B cell (primary cell): ENCODE results near the gene INTS7. TPM values are rescaled to one million over a fixed set of nuclear protein-coding genes. Genes with fewer than 3 reads are reported as not detected.

Experiments
- ATAC-seq: fragments of 200-7000 bp; cut with Tn5 transposase; one replicate; pipeline ENCODE4 v1.10.0; 2021; ENCODE audit warnings: low read depth, mild to moderate bottlenecking, moderate number of reproducible peaks, moderate library complexity
- CTCF ChIA-PET: fragments of 350-600 bp; sonication (Branson Sonifier 250); formaldehyde crosslinking; loops from one replicate; lab custom pipeline; 2021; ENCODE audit warnings: antibody characterized with exemption, inconsistent platforms; lab: Charles Lee
- POLR2A ChIA-PET: fragments of 350-600 bp; sonication (Branson Sonifier 250); formaldehyde crosslinking; loops from one replicate; lab custom pipeline; 2021; ENCODE audit warnings: antibody characterized with exemption; lab: Charles Lee
- DNase-seq: peaks from one replicate; pipeline ENCODE4 v3.0.0; 2013
- H2AFZ ChIP-seq: 2 replicates; pipeline ENCODE4 v1.6.1; 2012; ENCODE audit warnings: mild to moderate bottlenecking, low read depth, low read length; ENCODE audit not compliant: insufficient read depth, poor library complexity, severe bottlenecking
- H3K27ac ChIP-seq, 2 donors: 1 replicate in 1 of 2; 2 replicates in 1 of 2; pipeline ENCODE4 v1.5.1; 2012 to 2013; ENCODE audit warnings: low read length in 2 of 2, mild to moderate bottlenecking in 2 of 2, moderate library complexity in 1 of 2
- H3K27me3 ChIP-seq, 4 experiments: fragments of 200-600 bp in 1 of 4; sonication (generic) in 1 of 4; replicated peaks in 1 of 4; 1 replicate in 2 of 4; 2 replicates in 2 of 4; pipeline versions ENCODE4 v1.6.1 to v1.7.0; 2013 to 2016; ENCODE audit warnings: low read length in 3 of 4, mild to moderate bottlenecking in 2 of 4, mixed read lengths in 1 of 4, moderate library complexity in 1 of 4; ENCODE audit not compliant: insufficient read depth in 4 of 4, control insufficient read depth in 3 of 4; ENCODE audit errors: control extremely low read depth in 1 of 4
- H3K36me3 ChIP-seq, 2 experiments: replicated peaks in 1 of 2; 1 replicate in 1 of 2; 2 replicates in 1 of 2; pipeline versions ENCODE4 v1.6.1 to v1.7.1; 2013; ENCODE audit warnings: low read length in 1 of 2; ENCODE audit not compliant: insufficient read depth in 2 of 2, control insufficient read depth in 1 of 2; ENCODE audit errors: control extremely low read depth in 1 of 2, extremely low read depth in 1 of 2
- H3K4me1 ChIP-seq, 2 donors: fragments of 200-600 bp in 1 of 2; sonication (generic) in 1 of 2; 1 replicate in 1 of 2; 2 replicates in 1 of 2; pipeline versions ENCODE4 v1.5.1 to v1.6.1; 2013 to 2017; ENCODE audit warnings: low read length in 2 of 2; ENCODE audit not compliant: control insufficient read depth in 2 of 2, insufficient read depth in 2 of 2
- H3K4me2 ChIP-seq: replicated peaks from 2 replicates; pipeline ENCODE3; 2012; ENCODE audit warnings: mild to moderate bottlenecking, low read depth, low read length; ENCODE audit not compliant: poor library complexity, severe bottlenecking
- H3K4me3 ChIP-seq, 5 experiments: fragments of 200-600 bp in 1 of 5; sonication (generic) in 1 of 5; 1 replicate in 3 of 5; 2 replicates in 2 of 5; pipeline versions ENCODE4 v1.5.1 to v1.7.0; 2011 to 2016; ENCODE audit warnings: low read length in 4 of 5, mild to moderate bottlenecking in 4 of 5, low read depth in 2 of 5, control low read depth in 1 of 5, moderate library complexity in 1 of 5; ENCODE audit not compliant: insufficient read depth in 1 of 5; ENCODE audit errors: control extremely low read depth in 1 of 5, extremely low read depth in 1 of 5
- H3K79me2 ChIP-seq: fragments of 200-600 bp; sonication (generic); one replicate; pipeline ENCODE4 v1.6.0; 2016; ENCODE audit warnings: low read length; ENCODE audit not compliant: control insufficient read depth, insufficient read depth
- H3K9ac ChIP-seq: fragments of 200-600 bp; sonication (generic); 2 replicates; pipeline ENCODE4 v1.6.1; 2017; ENCODE audit warnings: mild to moderate bottlenecking, low read length, moderate library complexity
- H3K9me3 ChIP-seq, 3 donors: one replicate each; pipeline versions ENCODE4 v1.6.1 to v1.7.1; 2013; ENCODE audit warnings: low read length in 2 of 3; ENCODE audit not compliant: control insufficient read depth in 2 of 3, insufficient read depth in 1 of 3; ENCODE audit errors: control extremely low read depth in 1 of 3
- H4K20me1 ChIP-seq: 2 replicates; pipeline ENCODE4 v1.6.0; 2012; ENCODE audit warnings: mild to moderate bottlenecking, low read length; ENCODE audit not compliant: insufficient read depth, control insufficient read depth, poor library complexity, severe bottlenecking
- H3K27ac Mint-ChIP-seq: one replicate; pipeline ENCODE4 v1.8.0; 2021; ENCODE audit warnings: mixed read lengths
- H3K27me3 Mint-ChIP-seq: one replicate; pipeline ENCODE4 v1.8.0; 2021; ENCODE audit warnings: mixed read lengths
- H3K4me1 Mint-ChIP-seq: one replicate; pipeline ENCODE4 v1.8.0; 2021; ENCODE audit warnings: mixed read lengths
- H3K4me3 Mint-ChIP-seq: one replicate; pipeline ENCODE4 v1.8.0; 2021; ENCODE audit warnings: mixed read lengths
- H3K9me3 Mint-ChIP-seq: one replicate; pipeline ENCODE4 v1.8.0; 2022; ENCODE audit warnings: mixed read lengths; ENCODE audit not compliant: insufficient read depth
- CTCF ChIP-seq: fragments of 200-600 bp; IDR thresholded peaks from one replicate; pipeline ENCODE4 v1.8.0; 2022; ENCODE audit warnings: antibody characterized with exemption, mild to moderate bottlenecking
- EZH2 ChIP-seq: IDR thresholded peaks from 2 replicates; pipeline ENCODE4 v1.6.1; 2012; ENCODE audit warnings: borderline replicate concordance, low read depth, mild to moderate bottlenecking, moderate library complexity, low read length; ENCODE audit not compliant: insufficient read depth, poor library complexity, severe bottlenecking
- WGBS: methylation state at CpG from one replicate; pipeline ENCODE4 v1.1.5; 2013; ENCODE audit warnings: missing lambda C conversion rate; ENCODE audit not compliant: insufficient coverage; 5-methylcytosine and 5-hydroxymethylcytosine counted together
- intact Hi-C: fragments of 100-400 bp; cut with micrococcal nuclease; formaldehyde crosslinking; loops from one replicate; pipeline ENCODE4 v1.10.0; 2022
- polyA plus RNA-seq: library from polyadenylated mRNA; depleted of rRNA; stranded (reverse); fragments of >200 nt; gene quantifications from 2 replicates; pipeline ENCODE4 v1.2.3, GENCODE V29; 2012
- total RNA-seq, 2 donors: library from RNA; stranded (reverse); fragments of 120-200 nt in 1 of 2; gene quantifications; 1 replicate in 1 of 2; 2 replicates in 1 of 2; pipeline versions ENCODE4 v1.2.3 to v1.2.4, GENCODE V29; 2013 to 2022

The INTS7 gene
- total and polyA plus RNA-seq, 2 donors (not counting 1 experiment from before 2014, with no cell fraction given) = 8.3 to 19.2 TPM

GRCh38 chr1:212067787-212068186, 32.4 kb upstream of the INTS7 start:
- H3K27me3 Mint-ChIP-seq = no peaks in the 10 kb centered on the region
- H2AFZ ChIP-seq = no peak overlapping the region
- H3K9me3 ChIP-seq = no peaks in the 10 kb centered on the region
- H3K9ac ChIP-seq = no peak overlapping the region
- no peak overlapping the region for H3K27ac Mint-ChIP-seq
- no peaks in the 10 kb centered on the region for H3K4me1 Mint-ChIP-seq
- no peaks in the 10 kb centered on the region for H3K27me3 ChIP-seq
- ATAC-seq = no peak
- H3K36me3 ChIP-seq = peaks cover 0 to 2% of the 10 kb centered on the region in 2 experiments
- no peaks in the 10 kb centered on the region for H3K79me2 ChIP-seq
- intact Hi-C loops = no loop called here
- H3K4me2 ChIP-seq = no peak overlapping the region
- H3K4me1 ChIP-seq = no peaks in the 10 kb centered on the region
- H3K27ac ChIP-seq = no peak overlapping the region
- POLR2A ChIA-PET = no interaction called here
- no peaks in the 10 kb centered on the region for H3K9me3 Mint-ChIP-seq
- no peak overlapping the region for H3K4me3 Mint-ChIP-seq
- H3K4me3 ChIP-seq = no peak overlapping the region
- no peak for TF ChIP-seq CTCF
- TF ChIP-seq EZH2 = no peak
- CTCF ChIA-PET = interaction anchor here (9.3 kb wide), 1 partner anchor 388 kb away, joined by 185 read pairs; no protein-coding TSS in a partner anchor
- WGBS = no CpG with 5 or more reads among the region's 3 CpGs
- no peaks in the 10 kb centered on the region for H4K20me1 ChIP-seq
- no peak for DNase-seq

- no peak overlapping the region for H3K4me2 ChIP-seq
- no peak overlapping the region for H3K4me3 Mint-ChIP-seq
- no peak overlapping the region for H3K4me3 ChIP-seq
- 94% methylated on average over 2 of the region's 5 CpGs for WGBS
- H4K20me1 ChIP-seq = no peaks in the 10 kb centered on the region
- TF ChIP-seq EZH2 (no peak), CTCF (peak; percentile 95)
- ChIA-PET CTCF (interaction anchor here (0.7 to 9.3 kb wide), 33 partner anchors 9 to 414 kb away, joined by 3 to 185 read pairs (median 4); partner anchors contain the start of genes DTL and INTS7), POLR2A (interaction anchor here (0.7 kb wide), 2 partner anchors 233 to 393 kb away, joined by 5 to 9 read pairs; no protein-coding TSS in a partner anchor)
- no peaks in the 10 kb centered on the region for H3K27me3 Mint-ChIP-seq
- H3K9me3 ChIP-seq = peaks cover 0 to 1% (median 0%) of the 10 kb centered on the region in 3 donors
- peaks cover 0 to 2% of the 10 kb centered on the region in 2 experiments for H3K36me3 ChIP-seq
- intact Hi-C loops = loop anchor here (1.0 to 2.0 kb wide), 4 partner anchors 228 to 393 kb away; no protein-coding TSS in a partner anchor
- H3K9me3 Mint-ChIP-seq = no peaks in the 10 kb centered on the region
- H3K27me3 ChIP-seq = no peaks in the 10 kb centered on the region
- H3K9ac ChIP-seq = no peak overlapping the region
- H3K27ac ChIP-seq = no peak overlapping the region
- no peak overlapping the region for H2AFZ ChIP-seq
- H3K79me2 ChIP-seq = no peaks in the 10 kb centered on the region
- no peak for ATAC-seq
- H3K4me1 ChIP-seq = no peaks in the 10 kb centered on the region
- peak; percentile 56 for DNase-seq
- no peak overlapping the region for H3K27ac Mint-ChIP-seq
- no peaks in the 10 kb centered on the region for H3K4me1 Mint-ChIP-seq
Observed at GRCh38 chr1:212062832-212063438, 27.6 kb upstream of the INTS7 start.
